HG02852 (cell line): ENCODE results near the gene ITPK1.
"Not testable (repeated sequence)": the region's sequence is repeated elsewhere in the genome, so short reads cannot be mapped to it uniquely, and the experiment has no call there.

Experiments
- ATAC-seq: cut with Tn5 transposase; IDR thresholded peaks from one replicate; pipeline ENCODE4 v1.9.1; 2021; ENCODE audit warnings: mild to moderate bottlenecking, moderate library complexity; ENCODE audit not compliant: unreplicated experiment

The ITPK1 gene

DNA sequence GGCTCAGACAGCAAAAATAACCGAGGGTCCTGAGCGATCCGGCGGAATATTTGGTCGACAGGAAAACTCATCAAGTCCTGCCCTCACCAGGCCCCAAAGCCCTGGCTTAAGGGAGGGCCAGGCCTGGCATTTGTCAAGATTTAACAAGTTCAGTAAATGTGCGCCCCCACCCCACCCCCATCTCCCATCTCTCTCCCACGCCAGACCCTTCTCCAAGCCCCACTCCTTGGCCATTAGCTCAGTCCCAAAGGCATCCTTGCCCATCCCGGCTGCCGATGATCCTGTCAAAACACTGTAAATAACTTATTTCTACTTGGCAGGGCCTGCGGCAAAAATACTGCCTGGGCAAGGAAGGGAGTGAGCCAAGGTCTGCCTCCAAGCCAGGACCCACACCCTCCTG lies 52.8 kb downstream of the ITPK1 start:
- no peak for ATAC-seq

DNA sequence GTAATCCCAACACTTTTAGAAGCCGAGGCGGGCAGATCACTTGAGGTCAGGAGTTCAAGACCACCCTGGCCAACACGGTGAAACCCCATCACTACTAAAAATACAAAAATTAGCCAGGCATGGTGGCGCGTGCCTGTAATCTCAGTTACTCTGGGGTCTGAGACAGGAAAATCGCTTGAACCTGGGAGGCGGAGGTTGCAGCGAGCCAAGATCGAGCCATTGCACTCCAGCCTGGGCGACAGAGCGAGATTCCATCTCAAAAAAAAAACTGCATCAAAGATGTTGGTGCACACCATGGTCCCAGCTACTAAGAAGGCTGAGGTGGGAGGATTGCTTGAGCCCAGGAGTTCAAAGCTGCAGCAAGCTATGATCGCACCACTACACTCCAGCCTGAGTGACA lies 53.7 kb downstream of the ITPK1 start:
- not testable (repeated sequence) for ATAC-seq

DNA sequence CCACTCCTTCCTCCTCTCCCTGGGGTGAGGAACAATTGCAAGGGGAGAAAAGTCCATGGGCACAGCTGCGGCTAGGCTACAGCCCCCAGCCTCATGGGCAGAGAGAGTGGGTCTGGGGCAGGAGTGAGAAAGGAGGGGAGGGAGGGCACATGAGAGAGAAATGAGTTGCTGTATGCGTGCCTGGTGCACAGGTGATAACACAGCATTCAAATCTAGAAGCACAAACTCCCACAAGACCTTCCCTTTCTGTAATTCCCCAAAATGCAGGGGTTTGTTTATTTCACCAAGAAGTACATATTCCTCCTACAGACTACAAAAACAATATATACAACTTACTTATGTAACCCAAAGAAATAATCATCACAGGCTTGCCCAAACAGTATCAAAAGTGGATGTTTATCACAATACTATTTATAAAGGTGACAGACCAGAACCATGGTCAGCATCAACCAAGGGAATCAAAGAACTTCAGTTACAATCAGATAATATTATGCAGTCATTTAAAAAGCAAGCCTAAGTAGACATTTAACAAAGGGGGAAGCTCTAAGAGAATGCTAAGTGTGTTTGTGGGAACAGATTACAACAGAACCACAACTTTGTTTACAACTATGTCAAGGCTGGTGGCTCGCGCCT lies 54.2 kb downstream of the ITPK1 start:
- no peak for ATAC-seq

DNA sequence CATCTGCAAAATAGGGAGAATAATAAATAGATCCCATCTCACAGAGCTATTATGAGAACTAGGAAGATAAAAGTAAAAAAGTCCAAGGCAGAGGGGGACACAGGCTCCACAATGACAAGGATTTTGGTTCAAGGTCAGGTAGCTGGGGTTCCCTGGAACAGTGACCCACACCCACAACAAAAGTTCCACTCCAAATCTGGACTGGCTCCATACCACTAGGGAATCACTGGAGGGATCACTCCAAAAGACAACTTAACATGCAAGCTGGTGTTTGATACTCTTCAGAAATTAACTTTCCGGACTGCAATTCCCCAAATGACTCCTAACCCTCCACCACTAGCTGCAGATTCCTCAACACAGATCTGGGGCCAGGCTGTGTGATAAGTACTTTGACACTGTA lies 54.9 kb downstream of the ITPK1 start:
- no peak for ATAC-seq

DNA sequence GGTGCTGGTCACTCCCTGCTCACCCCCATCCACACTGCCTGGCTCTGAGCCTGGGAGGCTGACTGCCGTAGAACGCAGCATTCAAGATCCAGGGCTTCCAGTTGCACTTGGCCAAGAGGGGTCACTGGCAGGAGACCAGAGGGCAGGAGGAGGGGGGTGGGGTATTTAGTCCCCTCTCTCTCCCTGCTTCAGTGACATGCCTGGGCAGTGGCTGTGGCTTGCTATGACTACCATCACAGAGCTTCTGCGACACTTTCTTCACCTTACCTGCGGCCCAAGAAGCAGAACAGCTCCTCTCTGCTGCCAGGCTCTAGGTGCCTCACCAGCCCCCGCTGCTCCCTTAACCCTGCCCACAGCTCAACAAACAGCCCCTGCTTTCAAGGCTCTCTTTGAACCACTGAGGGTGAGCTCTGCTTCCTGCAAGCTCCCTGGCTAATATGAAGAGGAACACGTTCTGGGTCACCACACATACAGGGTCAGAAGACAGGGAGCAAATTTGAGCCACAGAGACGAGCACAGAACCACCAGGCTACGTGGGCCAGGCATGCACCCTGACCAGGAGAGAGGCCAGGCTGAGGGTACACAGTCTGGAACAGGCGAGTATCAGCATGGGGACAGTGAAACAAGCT lies 55.7 kb downstream of the ITPK1 start:
- no peak for ATAC-seq

DNA sequence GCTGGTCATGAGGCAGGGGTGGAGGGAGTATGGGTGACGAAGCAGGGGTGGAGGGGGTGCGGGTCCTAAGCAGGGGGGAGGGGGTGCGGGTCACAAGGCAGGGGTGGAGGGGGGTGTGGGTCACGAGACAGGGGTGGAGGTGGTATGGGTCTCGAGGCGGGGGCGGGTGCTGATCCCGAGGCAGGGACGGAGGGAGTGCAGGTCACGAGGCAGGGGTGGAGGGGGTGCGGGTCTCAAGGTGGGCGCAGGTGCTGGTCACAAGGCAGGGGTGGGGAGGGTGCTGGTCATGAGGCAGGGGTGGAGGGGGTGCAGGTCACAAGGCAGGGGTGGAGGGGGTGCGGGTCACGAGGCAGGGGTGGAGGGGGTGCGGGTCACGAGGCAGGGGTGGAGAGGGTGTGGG lies 56.5 kb downstream of the ITPK1 start:
- no peak for ATAC-seq

DNA sequence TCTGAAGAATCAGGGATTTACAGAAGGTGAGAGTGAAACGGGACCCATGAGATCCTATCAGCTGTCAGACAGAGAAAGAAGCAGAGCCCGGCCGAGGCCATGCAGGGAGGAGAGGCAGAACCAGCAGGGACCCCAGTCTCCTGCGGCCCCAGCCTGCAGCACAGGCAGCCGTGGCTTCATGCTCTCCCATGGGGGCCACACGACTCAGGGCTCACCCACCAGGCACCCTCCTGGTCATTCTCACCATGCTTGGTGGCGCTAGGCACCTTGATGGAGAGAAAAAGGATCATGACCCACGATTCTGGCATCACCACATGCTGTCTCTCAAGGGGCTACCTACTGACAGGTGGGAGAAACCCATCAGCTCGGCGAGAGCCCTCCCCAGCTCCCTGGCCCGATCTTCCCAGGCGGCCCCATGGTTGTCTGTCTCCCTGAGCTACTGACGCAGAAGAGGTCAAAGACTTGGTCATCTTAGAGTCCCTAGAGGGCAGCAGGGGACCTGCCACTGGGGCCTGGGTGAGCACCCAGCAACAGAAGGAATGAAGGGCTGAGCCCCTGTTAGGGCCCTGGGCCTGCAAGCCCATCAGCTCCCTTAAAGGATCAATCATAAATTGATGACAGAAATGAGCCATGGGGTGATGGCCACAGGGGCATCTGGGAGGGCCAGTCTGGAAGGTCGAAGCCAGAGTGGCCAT lies 58.0 kb downstream of the ITPK1 start:
- ATAC-seq, result no peak

DNA sequence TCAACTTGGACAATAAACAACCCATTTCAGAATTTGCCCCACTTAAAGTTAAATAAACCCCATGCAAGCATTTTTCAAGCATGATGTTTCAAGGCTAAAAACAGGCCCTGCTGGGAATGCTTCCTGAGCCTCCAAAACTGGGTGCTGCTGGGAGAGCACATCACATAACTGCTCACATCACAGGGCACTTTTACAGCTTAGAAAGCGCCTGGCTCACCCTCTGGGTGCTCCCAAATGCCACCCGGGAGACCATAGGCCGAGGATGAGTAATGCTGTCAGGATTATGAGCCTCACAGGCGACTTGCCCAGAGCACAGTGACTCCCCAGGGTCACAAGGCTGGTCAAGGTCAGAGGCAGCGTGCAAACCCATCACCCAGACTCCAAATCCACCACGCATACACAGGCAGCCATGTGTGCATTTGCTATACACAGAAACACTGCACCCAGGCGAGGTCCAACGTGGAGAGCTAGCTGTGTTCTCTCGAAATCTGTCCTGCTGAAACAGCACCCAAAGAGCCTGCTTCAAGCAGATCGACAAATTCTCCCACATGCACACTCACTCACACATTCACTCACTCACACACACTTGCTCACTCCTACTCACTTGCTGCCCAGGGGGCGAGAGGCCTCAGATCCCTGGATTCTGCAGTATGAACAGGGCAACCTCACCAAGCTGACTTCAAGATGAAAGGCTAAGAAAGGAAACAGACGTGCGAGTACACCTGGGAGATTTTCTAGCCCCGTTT lies 58.7 kb downstream of the ITPK1 start:
- ATAC-seq, result no peak

DNA sequence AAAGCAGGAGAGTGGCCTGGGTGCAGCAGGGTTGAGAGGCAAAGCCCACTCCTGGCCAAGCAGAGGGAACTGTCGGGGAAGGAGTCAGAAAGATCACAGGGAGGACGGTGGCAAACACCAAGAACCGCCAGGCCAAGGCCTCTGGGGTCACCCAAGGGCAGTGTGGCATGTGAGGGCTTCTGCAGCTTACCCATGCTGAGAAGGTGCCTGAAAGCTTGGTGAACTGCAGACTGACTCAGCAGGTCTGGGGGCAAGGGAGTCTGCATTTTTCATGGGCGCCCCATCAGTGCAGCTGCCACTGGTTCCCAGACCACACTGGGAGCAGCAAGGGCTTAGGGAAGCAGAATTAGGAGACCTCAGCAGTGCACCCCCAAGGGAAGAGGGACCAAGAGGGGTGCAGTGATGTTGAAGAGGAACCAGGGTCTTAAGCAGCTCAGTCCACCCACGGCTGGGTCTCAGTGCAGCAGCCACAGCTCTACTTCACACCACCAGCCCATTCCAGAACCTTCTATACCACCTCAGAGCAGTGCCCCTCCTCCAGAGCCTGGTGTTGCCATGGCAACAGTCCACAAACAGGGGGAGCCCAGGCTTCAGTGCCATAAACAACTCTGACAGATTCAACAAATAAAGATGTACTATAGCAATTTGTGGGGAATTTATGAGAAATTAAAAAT lies 59.4 kb downstream of the ITPK1 start:
- ATAC-seq, result no peak

DNA sequence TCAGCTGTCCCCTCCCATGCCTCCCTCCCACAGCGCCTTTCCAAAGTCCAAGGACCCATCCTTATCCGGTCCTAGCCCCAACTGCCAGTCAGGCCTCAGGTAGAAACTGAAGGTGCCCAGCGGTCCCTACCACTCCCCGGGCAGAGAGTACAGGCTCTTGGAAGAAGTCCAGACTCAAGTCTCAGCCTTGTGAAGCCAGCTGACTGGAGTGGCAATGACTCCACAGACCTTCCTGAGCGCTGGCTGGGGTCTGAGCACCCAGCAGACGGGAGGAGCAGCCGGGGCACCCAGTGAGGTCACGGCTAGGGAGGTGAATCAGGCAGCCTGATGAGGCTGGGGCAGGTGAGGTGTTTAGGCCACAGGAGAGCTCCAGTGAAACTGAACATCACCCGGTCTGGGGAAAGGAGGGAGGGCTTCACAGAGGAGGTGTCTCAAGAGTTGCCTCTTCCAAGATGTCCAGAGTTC lies 60.0 kb downstream of the ITPK1 start:
- no peak for ATAC-seq

DNA sequence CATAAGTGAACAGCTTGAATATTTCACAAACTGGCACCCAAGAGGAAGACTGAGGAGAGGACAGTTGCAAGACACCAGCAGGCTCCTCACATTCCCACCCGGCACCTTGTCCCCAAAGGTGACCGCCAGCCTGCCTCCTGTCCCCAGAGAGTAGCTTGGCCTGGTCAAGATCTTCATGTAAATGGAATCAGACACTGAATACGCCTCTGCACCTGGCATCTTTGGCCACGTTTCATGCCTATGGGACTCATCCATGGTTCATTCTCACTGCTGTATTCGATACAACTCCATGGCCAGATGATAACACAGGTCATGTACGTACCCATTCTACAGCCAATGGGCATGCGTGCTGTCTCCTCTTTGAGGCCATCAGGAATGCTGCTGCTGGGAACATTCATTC lies 60.8 kb downstream of the ITPK1 start:
- no peak for ATAC-seq

DNA sequence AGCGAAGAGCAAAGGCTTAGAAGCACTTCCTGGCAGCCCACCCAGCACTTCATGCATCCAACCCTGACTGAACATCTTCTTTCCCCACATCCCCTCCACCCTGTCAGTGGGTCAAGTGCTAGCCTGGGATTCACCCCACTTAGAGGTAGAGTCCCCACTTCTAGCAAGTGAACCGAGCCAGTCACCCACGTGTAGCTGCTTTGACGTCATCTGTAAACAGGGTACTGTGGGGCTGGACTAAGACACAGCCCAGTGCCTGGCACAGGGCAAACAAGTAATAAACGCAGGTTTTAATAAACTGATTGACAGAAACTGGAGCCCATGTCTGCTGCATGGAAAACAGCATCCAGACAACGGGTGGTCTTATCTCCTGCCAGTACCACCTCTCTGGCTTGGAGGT lies 61.7 kb downstream of the ITPK1 start:
- ATAC-seq, result no peak

DNA sequence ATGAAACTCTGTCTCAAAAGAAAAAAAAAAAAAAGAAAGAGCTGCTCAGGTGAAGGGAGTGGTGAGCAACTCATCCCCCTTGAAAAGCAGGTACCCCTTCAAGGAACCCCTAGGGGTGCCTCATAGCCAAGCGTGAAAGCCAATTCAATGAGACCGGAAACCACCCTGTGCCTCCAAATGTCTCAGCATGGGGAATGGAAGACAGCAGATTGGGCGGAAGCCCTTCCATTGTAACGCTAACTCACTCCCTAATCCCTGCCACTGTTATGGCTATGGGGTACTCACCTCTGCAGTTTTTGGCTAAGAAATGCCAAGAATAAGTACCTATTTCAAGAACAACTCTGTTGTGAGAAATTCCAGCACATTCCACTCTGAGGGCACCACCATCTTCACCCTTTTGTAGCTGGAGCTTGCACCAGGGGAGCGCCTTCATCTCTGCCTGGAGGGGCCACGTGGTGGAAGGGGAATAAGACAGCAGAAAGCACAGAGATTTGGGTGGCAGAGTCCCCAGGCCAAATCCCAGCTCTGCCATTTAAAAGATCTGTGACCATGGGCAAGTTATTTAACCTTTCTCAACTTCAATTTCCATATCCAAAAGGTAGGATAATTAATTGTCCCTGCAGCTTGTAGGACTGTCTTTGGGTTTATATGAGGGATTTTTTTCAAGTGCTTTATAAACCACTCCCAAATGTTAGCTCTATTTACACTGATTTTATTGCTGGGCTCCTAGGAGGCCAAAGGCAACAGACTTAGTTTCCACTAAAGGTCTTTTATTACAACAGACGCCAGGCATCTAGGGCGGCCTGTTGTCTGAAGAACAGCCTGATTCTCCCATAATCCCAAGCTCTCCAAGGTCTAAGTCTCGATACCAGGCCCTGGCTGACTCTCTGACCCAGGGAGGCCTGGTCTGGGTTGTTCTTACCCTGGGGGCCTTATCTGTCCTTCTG lies 63.9 kb downstream of the ITPK1 start:
- no peak for ATAC-seq

DNA sequence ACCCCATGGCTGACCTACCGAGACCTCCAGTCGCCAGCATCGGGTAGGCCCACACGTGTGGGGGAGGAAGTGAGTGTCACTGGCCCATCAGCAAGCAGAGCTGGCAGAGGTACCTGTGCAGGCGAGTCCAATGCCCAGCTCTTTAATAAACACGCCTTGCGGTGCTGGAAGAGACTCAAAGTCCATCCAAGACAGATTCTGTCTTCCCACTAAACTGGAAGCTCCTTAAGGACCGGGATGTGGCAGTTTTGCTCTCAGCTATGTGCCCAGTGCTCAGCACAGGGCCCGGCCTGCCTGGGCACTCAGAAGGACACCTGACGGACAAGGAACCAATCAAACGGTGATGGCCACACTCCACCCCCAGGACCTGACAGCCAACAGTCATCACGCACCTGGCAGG lies 65.0 kb downstream of the ITPK1 start:
- ATAC-seq, result no peak

DNA sequence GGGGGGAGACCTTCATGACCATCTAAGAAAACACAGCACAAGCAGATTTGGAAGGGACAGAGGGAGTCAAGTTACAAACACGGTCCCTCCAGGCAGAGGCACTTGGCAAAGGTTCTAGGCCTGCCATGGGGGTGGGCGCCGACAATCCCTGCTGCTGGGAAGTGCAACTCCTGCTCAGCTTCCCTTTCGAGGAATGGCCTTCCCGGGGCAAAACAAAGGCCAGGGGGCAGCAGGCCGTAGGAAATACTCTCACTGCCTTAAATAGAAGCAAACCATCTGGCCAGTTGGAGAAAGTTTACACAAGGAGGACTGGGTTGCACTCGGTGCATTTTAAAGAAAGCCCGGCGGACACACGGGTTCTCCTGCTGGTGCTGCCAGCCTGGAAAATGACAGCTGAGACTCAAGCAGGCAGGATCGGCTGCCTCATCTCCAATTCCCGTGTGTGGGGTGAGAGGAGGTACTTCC lies 65.8 kb downstream of the ITPK1 start:
- ATAC-seq, result no peak

DNA sequence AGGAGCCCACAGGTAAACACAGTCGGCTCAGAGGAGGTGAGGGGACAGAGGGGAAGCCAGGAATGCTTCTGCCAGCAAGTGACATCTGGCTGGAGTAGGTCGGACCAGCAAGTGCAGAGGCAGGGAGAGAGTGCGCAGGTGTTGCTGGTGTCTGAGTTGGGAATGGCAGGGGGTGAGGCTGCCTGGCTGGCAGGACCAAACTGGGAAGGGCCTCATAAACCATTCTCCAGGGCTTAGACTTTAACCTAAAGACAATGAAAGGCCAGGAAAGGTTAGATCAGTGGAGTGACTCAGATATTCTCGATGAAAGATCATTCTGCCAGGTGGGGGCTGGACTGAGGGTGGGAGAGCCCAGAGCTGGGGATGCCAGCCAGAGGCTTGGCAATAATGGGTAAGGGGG lies 66.4 kb downstream of the ITPK1 start:
- ATAC-seq, result no peak

DNA sequence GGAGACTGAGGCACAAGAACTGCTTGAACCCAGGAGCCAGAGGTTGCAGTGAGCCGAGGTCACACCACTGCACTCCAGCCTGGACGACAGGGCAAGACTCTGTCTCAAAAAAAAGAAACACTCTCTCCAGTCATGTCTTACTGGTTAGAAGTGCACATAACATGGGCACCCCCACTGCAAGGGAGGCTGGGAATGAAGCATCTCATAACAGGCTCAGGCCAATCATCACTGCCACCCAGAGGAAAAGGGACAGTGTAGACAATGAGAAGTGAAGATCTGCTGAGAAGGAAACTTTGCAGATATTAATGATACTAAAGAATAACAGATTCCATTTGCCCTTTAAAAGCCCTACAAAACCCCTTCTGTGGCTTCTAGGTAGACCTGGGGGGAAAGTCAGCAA lies 66.9 kb downstream of the ITPK1 start:
- ATAC-seq, result no peak

DNA sequence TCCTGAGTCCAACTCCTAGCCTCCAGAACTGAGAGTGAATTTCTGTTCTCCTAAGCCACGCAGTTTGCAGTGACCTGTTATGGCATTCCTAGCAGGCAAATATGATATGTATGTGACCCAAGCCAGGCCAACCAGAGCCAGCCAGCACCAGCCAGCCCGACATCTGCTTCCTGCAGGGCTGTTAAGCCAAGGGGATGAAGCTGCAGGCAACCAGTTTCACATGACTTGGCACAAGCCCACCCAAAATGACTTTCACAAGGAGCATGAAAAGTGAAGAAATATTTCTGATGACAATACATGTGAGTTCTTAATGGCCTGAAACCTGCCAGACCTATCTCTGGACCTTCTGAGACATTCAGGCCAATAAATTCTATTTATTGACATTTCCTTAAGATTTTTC lies 68.1 kb downstream of the ITPK1 start:
- no peak for ATAC-seq

DNA sequence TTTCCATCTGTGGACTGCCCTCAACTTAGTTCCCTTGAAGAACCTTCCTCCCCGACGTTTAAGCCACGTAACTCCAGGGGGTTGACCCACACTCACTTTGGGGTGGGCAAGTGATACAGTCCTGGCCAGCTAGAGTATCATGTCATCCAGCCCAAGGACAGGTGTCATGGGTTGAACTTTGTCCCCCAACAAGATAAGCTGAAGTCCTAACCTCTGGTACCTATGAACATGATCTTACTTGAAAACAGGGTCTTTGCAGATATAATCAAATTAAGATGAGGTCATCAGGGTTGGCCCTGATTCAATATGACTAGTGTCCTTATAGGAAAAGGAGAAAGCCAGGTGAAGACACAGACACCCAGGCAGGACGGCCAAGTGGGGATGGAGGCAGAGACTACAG lies 68.6 kb downstream of the ITPK1 start:
- no peak for ATAC-seq

DNA sequence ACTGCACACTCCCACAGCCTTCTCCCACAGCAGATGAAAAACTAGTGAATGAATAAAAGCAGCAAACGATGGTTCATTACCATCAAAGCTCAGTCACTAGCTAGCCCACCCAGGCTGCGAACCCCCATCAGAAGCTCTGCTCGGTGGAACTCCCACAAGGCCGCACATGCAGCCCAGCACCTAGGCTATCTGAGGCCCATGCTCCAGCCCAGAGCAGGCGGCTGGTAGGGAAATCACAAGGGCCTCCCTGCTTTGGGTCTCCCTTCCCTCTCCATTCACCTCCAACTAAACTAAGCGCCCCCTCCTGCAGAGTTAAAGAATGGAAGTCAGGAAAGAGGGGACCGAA lies 69.0 kb downstream of the ITPK1 start:
- no peak for ATAC-seq
